Esophagus squamous epithelium (tissue), 4 donors: ENCODE measurements around the gene PPAN.

ENCODE experiments used
- POLR2A ChIP-seq, 4 donors: fragments of 450-650 bp; IDR thresholded peaks; one replicate each; pipeline ENCODE4 v1.6.1; 2017; ENCODE audit warnings: antibody characterized with exemption in 4 of 4, mild to moderate bottlenecking in 4 of 4, moderate library complexity in 3 of 4
- TF ChIP-seq, protein P1 (sequence below), 6 experiments: fragments of 450-650 bp in 4 of 6; fragments of 200-600 bp in 2 of 6; sonication (generic) in 2 of 6; IDR thresholded peaks; one replicate each; pipeline ENCODE4 v1.5.1; 2016 to 2019; ENCODE audit warnings: antibody characterized with exemption in 6 of 6, mild to moderate bottlenecking in 4 of 6, moderate library complexity in 4 of 6

DNA sequence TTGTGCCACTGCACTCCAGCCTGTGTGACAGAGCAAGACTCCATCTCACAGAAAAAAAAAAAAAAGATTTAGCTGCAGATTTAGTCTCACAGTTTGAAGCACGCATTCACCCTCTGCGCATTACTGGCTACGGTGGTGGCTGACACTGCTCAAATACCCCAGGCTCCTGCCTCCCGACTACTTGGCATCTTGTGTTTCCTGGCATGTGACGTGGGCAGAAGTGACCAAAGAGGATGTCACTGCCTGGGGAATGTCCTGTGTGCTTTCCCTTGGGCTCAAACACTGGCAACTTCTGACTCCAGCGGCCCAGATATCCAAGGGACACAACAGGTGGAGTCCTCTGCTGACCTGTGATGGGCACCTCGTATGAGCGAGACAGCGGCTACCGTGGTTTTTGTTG lies 38.2 kb downstream of the PPAN start:
- TF ChIP-seq, protein P1, sequence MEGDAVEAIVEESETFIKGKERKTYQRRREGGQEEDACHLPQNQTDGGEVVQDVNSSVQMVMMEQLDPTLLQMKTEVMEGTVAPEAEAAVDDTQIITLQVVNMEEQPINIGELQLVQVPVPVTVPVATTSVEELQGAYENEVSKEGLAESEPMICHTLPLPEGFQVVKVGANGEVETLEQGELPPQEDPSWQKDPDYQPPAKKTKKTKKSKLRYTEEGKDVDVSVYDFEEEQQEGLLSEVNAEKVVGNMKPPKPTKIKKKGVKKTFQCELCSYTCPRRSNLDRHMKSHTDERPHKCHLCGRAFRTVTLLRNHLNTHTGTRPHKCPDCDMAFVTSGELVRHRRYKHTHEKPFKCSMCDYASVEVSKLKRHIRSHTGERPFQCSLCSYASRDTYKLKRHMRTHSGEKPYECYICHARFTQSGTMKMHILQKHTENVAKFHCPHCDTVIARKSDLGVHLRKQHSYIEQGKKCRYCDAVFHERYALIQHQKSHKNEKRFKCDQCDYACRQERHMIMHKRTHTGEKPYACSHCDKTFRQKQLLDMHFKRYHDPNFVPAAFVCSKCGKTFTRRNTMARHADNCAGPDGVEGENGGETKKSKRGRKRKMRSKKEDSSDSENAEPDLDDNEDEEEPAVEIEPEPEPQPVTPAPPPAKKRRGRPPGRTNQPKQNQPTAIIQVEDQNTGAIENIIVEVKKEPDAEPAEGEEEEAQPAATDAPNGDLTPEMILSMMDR (IDR thresholded peaks at IDR 0.05) = no peak
- no peak for TF ChIP-seq POLR2A (IDR thresholded peaks at IDR 0.05)
